Measurements from ENCODE around the gene ZNF521. TPM values are rescaled to one million over a fixed set of nuclear protein-coding genes. Genes with fewer than 3 reads are reported as not detected.

The ZNF521 gene
- total RNA-seq, 2 donors from 2014 or later, result 21.4 to 26.9 TPM

DNA sequence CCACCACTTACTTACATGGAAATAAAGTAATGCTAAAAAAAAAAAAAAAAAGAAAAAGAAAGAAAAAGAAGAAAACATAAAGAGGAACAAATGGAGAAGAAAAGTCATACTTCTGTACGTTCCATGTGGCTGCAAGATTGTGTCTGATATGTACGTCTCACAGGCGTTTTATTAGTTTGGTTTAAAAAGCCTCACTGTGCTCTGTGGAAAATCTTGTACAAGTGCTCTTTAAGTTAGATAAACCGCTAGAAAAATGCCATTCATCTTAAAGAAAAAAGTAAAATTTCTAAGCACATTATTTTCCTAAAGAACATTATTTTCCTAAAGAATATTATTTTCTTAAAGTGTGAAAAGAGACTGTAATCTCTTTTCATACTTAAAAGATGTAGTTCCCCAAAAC, 165.1 kb downstream of the ZNF521 start:
- H3K27ac ChIP-seq (ENCODE audit: low read depth, low read length), result no peak overlapping the region
- Mint-ChIP-seq H3K36me3 (ENCODE audit: low read depth) (no peaks in the 10 kb centered on the region), H3K9me3 (no peaks in the 10 kb centered on the region), H3K27me3 (ENCODE audit: insufficient read depth) (peaks cover 3% of the 10 kb centered on the region), H3K4me1 (no peaks in the 10 kb centered on the region), H3K27ac (no peak overlapping the region), H3K4me3 (no peak overlapping the region)
- WGBS, 2 experiments (ENCODE audit: insufficient coverage in 1 of 2, insufficient read length in 1 of 2), result 96% methylated on average over 3 to 4 of the region's 4 CpGs
- H3K4me1 ChIP-seq (ENCODE audit: control insufficient read depth, insufficient read depth, low read length), result no peaks in the 10 kb centered on the region
- TF ChIP-seq, protein P1, sequence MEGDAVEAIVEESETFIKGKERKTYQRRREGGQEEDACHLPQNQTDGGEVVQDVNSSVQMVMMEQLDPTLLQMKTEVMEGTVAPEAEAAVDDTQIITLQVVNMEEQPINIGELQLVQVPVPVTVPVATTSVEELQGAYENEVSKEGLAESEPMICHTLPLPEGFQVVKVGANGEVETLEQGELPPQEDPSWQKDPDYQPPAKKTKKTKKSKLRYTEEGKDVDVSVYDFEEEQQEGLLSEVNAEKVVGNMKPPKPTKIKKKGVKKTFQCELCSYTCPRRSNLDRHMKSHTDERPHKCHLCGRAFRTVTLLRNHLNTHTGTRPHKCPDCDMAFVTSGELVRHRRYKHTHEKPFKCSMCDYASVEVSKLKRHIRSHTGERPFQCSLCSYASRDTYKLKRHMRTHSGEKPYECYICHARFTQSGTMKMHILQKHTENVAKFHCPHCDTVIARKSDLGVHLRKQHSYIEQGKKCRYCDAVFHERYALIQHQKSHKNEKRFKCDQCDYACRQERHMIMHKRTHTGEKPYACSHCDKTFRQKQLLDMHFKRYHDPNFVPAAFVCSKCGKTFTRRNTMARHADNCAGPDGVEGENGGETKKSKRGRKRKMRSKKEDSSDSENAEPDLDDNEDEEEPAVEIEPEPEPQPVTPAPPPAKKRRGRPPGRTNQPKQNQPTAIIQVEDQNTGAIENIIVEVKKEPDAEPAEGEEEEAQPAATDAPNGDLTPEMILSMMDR (conservative IDR thresholded peaks at IDR 0.05), result no peak
- no peaks in the 10 kb centered on the region for H3K27me3 ChIP-seq (ENCODE audit: control insufficient read depth, insufficient read depth, low read length, poor library complexity, severe bottlenecking)
- H3K36me3 ChIP-seq (ENCODE audit: control insufficient read depth, insufficient read depth, low read length), result no peaks in the 10 kb centered on the region
- no peak overlapping the region for H3K9ac ChIP-seq (ENCODE audit: extremely low read depth, low read length, poor library complexity, severe bottlenecking)
- no peak overlapping the region for H3K4me3 ChIP-seq (ENCODE audit: low read length)
- DNase-seq, result no peak
- H3K9me3 ChIP-seq (ENCODE audit: control insufficient read depth, low read length), result no peaks in the 10 kb centered on the region

- H3K4me3 Mint-ChIP-seq, result no peak overlapping the region
- no peak overlapping the region for H3K9ac ChIP-seq (ENCODE audit: extremely low read depth, low read length, poor library complexity, severe bottlenecking)
- no peaks in the 10 kb centered on the region for H3K9me3 ChIP-seq (ENCODE audit: control insufficient read depth, low read length)
- 97 to 100% methylated on average over 1 to 2 of the region's 2 CpGs for WGBS, 2 experiments (ENCODE audit: insufficient coverage in 1 of 2, insufficient read length in 1 of 2)
- H3K36me3 ChIP-seq (ENCODE audit: control insufficient read depth, insufficient read depth, low read length), result no peaks in the 10 kb centered on the region
- no peak overlapping the region for H3K27ac Mint-ChIP-seq
- peaks cover 10% of the 10 kb centered on the region for H3K27me3 Mint-ChIP-seq (ENCODE audit: insufficient read depth)
- no peaks in the 10 kb centered on the region for H3K9me3 Mint-ChIP-seq
- no peak overlapping the region for H3K4me3 ChIP-seq (ENCODE audit: low read length)
- no peaks in the 10 kb centered on the region for H3K36me3 Mint-ChIP-seq (ENCODE audit: low read depth)
- H3K4me1 ChIP-seq (ENCODE audit: control insufficient read depth, insufficient read depth, low read length), result peaks cover 5% of the 10 kb centered on the region
- H3K27ac ChIP-seq (ENCODE audit: low read depth, low read length), result no peak overlapping the region
- no peak for DNase-seq
- H3K27me3 ChIP-seq (ENCODE audit: control insufficient read depth, insufficient read depth, low read length, poor library complexity, severe bottlenecking), result peaks cover 14% of the 10 kb centered on the region
- TF ChIP-seq, protein P1 (conservative IDR thresholded peaks at IDR 0.05), result no peak
- H3K4me1 Mint-ChIP-seq, result peaks cover 10% of the 10 kb centered on the region
Measured at GRCh38 chr18:25181993-25182392, 170.0 kb downstream of the ZNF521 start.

DNA sequence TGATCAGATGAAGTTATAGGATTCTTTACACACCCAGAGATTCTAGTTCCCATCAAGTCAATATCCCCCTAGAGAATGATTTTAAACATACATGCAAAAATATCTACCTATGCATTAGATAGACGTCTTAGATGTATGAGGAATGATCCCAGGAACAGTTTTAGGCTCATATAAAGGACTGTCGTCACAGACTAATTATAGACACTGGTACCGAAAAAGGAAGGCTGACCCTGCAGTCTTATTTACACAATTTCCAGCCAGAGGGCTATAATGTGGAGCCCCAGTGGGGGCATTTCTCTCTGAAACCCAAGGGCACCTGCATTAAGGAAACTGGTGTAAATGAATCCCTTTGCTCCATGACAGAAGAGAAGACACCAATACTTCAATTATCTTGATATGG, 170.4 kb downstream of the ZNF521 start:
- Mint-ChIP-seq H3K36me3 (ENCODE audit: low read depth) (no peaks in the 10 kb centered on the region), H3K27ac (no peak overlapping the region), H3K9me3 (no peaks in the 10 kb centered on the region), H3K4me3 (no peak overlapping the region), H3K27me3 (ENCODE audit: insufficient read depth) (peaks cover 10% of the 10 kb centered on the region), H3K4me1 (peaks cover 10% of the 10 kb centered on the region)
- Histone ChIP-seq H3K36me3 (ENCODE audit: control insufficient read depth, insufficient read depth, low read length) (no peaks in the 10 kb centered on the region), H3K4me3 (ENCODE audit: low read length) (no peak overlapping the region), H3K9ac (ENCODE audit: extremely low read depth, low read length, poor library complexity, severe bottlenecking) (no peak overlapping the region), H3K9me3 (ENCODE audit: control insufficient read depth, low read length) (no peaks in the 10 kb centered on the region), H3K4me1 (ENCODE audit: control insufficient read depth, insufficient read depth, low read length) (peaks cover 5% of the 10 kb centered on the region), H3K27ac (ENCODE audit: low read depth, low read length) (no peak overlapping the region), H3K27me3 (ENCODE audit: control insufficient read depth, insufficient read depth, low read length, poor library complexity, severe bottlenecking) (peaks cover 14% of the 10 kb centered on the region)
- TF ChIP-seq, protein P1 (conservative IDR thresholded peaks at IDR 0.05), result no peak
- WGBS, 2 experiments (ENCODE audit: insufficient coverage in 1 of 2, insufficient read length in 1 of 2), result 87 to 90% methylated on average over 2 to 3 of the region's 3 CpGs
- no peak for DNase-seq
